Large intestine (tissue), 3 donors: Measurements from ENCODE around the gene SYCE3. TPM values are rescaled to one million over a fixed set of nuclear protein-coding genes. Genes with fewer than 3 reads are reported as not detected.

Experiments used
- DNase-seq, 2 donors: peaks; one replicate each; pipeline versions ENCODE4 v3.0.0 to v3.0.0-alpha.2; 2013
- H3K27ac ChIP-seq: one replicate; pipeline ENCODE4 v1.5.1; 2013; ENCODE audit warnings: low read length
- H3K27me3 ChIP-seq: 2 replicates; pipeline ENCODE4 v1.6.1; 2013; ENCODE audit warnings: low read length; ENCODE audit not compliant: control insufficient read depth, insufficient read depth
- H3K36me3 ChIP-seq: 2 replicates; pipeline ENCODE4 v1.6.1; 2013; ENCODE audit warnings: low read length; ENCODE audit not compliant: control insufficient read depth, insufficient read depth
- H3K4me1 ChIP-seq: one replicate; pipeline ENCODE4 v1.6.1; 2013; ENCODE audit warnings: low read length; ENCODE audit not compliant: control insufficient read depth, insufficient read depth
- H3K4me3 ChIP-seq: one replicate; pipeline ENCODE4 v1.5.1; 2013; ENCODE audit warnings: low read length
- H3K9me3 ChIP-seq: one replicate; pipeline ENCODE4 v1.6.1; 2013; ENCODE audit warnings: mild to moderate bottlenecking, low read depth, low read length, moderate library complexity; ENCODE audit not compliant: control insufficient read depth
- WGBS: methylation state at CpG from one replicate; pipeline ENCODE4 v1.1.5; 2013; ENCODE audit warnings: low lambda C conversion rate; ENCODE audit not compliant: insufficient coverage; 5-methylcytosine and 5-hydroxymethylcytosine counted together
- polyA plus RNA-seq: library from polyadenylated mRNA; unstranded; fragments of 120-200 nt; gene quantifications from one replicate; pipeline ENCODE4 v1.2.1, GENCODE V29; 2013

SYCE3 gene
- polyA plus RNA-seq, 1 donor: not detected

DNA sequence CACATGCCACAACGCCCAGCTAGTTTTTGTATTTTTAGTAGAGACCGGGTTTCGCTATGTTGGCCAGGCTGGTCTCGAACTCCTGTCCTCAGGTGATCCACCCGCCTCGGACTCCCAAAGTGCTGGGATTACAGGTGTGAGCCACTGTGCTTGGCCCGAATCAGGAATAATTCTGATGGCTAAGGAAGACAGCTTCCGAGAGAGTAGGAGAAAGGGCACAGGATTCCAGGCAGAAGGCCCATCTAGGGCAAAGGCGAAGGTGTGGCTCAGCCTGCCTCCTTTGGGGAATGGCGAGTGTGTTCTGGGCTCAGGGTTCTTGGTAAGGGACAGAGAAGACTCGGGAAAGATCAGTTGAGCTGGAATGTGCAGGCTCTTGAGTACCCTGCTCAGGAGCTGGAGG is 1.6 kb upstream of the SYCE3 start:
- peaks cover 4% of the 10 kb centered on the region for H3K36me3 ChIP-seq
- no CpG with 5 or more reads among the region's 11 CpGs for WGBS
- no peak for DNase-seq
- no peak overlapping the region for H3K27ac ChIP-seq
- H3K4me1 ChIP-seq: peaks cover 6% of the 10 kb centered on the region
- peaks cover 14% of the 10 kb centered on the region for H3K27me3 ChIP-seq
- H3K4me3 ChIP-seq: no peak overlapping the region
- no peaks in the 10 kb centered on the region for H3K9me3 ChIP-seq

DNA sequence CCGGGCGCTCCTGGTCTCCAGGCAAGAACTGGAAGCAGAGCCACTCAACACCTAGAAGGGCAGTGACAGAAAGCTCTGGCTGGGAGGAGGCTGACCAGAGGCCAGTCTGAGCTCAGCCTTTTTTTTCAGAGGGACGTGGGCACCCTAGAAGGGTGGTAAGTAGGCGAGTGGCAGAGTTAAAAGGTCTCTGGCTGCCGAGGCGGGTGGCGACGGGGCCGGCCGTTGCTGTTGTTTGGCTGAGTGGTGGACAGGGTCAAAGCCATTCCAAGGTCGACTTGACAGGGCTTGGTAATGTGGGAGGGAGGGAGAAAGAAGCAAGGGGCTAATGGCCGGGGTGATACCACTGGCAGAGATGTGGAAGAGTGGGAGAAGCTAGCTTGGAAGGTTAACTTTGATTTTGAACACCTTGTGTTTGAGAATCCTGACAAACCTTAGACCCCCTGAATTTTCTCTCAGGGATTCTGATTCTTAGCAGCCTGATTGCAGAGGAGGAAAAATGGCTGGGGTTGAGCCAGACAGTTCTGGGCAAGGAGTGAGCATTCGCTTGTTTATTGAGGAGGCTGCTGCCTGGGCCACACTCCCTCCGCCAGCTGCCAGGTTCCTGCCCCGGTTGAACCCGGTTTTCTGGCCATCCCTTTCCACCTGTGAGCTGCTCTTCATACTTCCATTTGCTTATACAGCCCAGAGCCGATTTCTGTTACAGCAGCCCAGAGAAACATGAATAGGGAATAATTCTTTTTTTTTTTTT is 868 bp upstream of the SYCE3 start:
- Histone ChIP-seq H3K27ac (peak overlapping the region; percentile 81), H3K4me3 (peak overlapping the region; percentile 60), H3K4me1 (peaks cover 6% of the 10 kb centered on the region), H3K9me3 (no peaks in the 10 kb centered on the region), H3K36me3 (peaks cover 4% of the 10 kb centered on the region), H3K27me3 (peaks cover 17% of the 10 kb centered on the region)
- WGBS: 72% methylated on average over 2 of the region's 17 CpGs
- DNase-seq: no peak

DNA sequence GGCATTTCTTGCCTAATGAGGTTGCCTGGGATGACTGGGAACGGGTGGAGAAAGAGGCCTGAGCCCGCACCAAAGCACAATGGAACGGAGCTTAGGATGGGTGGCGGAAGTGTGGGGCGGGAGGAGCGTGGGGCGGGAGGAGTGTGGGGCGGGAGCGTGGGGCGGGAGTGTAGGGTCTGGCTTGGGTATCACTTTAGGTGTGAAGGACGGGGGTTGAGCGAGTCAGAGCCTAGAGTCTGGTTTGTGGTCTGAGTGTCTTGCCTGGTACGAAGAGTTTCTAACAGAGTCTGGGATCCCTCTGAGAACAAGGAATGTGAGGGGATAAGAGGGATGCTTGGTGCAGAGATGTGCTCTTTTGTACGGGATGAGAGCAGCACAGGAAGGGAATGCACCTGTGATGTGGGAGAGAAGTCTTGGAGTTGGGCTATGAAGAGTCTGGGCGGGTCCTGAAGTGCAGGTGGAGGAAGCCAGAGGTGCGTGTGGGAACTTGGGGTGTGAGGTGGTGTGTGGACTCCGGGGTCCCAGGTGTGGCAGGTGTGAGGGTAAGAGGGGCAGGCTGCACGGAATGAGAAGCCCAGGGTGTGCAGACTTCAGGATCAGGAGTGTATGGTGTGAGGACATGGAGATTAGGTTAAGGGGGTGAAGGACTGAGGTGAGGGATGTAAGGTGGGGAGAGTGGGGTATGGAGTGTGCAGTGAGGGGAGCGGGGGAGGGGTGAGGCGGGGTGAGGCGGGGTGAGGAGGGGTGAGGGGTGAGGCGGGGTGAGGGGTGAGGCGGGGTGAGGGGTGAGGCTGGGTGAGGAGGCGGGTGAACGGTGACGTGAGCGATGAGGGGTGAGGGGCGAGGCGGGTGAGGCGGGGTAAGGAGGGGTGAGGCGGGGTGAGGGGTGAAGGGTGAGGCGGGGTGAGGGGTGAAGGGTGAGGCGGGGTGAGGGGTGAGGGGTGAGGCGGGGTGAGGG is 1.0 kb downstream of the SYCE3 start:
- Histone ChIP-seq H3K9me3 (no peaks in the 10 kb centered on the region), H3K27ac (no peak overlapping the region), H3K4me1 (peaks cover 6% of the 10 kb centered on the region), H3K36me3 (no peaks in the 10 kb centered on the region), H3K4me3 (no peak overlapping the region), H3K27me3 (peaks cover 25% of the 10 kb centered on the region)
- DNase-seq: no peak
- WGBS: no CpG with 5 or more reads among the region's 34 CpGs

DNA sequence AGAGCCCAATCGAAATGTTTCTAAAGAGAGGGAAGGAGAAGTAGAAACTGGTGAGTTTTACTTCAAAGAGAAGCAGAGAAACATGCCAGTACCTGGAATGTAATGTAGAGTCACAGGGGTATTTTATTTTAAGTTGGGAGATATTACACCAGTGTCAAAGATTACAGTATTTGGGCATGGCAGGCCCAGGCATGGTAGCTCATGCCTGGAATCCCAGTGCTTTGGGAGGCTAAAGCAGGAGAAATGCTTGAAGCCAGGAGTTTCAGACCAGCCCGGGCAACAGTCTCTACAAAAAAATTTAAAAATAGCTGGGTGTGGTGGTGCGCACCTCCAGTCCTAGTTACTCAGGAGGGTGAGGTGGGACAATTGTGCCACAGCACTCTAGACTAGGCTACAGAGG is 2.7 kb downstream of the SYCE3 start:
- H3K27ac ChIP-seq: no peak overlapping the region
- no CpG with 5 or more reads among the region's 3 CpGs for WGBS
- no peak overlapping the region for H3K4me3 ChIP-seq
- H3K36me3 ChIP-seq: no peaks in the 10 kb centered on the region
- DNase-seq: no peak
- H3K27me3 ChIP-seq: peaks cover 32% of the 10 kb centered on the region
- H3K9me3 ChIP-seq: no peaks in the 10 kb centered on the region
- H3K4me1 ChIP-seq: peaks cover 6% of the 10 kb centered on the region

DNA sequence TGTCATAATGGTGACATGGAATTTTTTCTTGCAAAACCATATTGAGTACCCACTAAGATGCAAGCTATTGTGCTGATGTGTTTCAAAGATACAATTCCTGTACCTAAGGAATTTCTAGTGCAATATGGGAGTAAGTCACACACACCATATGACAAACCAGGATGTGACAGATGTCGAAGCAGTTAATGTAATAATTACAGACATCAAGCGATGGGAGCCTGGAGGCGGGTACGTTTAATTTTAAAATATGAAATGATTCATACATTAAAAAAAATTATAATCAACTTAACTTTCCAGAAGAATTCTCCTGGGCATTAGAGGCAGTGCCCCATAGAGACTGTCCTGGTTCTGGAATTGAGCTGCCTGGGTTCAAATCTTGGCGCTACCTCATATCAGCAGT is 6.0 kb downstream of the SYCE3 start:
- Histone ChIP-seq H3K4me1 (no peaks in the 10 kb centered on the region), H3K27me3 (peaks cover 31% of the 10 kb centered on the region), H3K9me3 (no peaks in the 10 kb centered on the region), H3K36me3 (no peaks in the 10 kb centered on the region), H3K4me3 (no peak overlapping the region), H3K27ac (no peak overlapping the region)
- no peak for DNase-seq
- WGBS: 100% methylated on average over 1 of the region's 5 CpGs

DNA sequence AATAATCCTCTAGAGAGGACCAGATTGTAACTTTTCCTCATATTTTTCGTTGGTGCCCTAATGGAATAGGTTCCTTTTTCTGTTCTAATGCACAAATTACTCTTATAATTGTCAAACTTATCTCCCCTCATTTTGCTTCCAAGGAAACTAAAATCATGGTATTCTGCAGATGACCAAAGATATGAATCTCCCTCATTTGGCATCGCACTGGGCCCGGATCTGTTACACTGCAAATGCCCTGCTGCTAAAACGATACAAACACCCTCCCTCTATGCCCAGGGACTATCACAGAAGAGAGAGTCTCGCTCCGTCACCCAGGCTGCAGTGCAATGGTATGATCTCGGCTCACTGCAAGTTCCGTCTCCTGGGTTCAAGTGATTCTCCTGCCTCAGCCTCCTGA is 9.4 kb downstream of the SYCE3 start:
- H3K27ac ChIP-seq: no peak overlapping the region
- H3K9me3 ChIP-seq: peaks cover 6% of the 10 kb centered on the region
- peaks cover 4% of the 10 kb centered on the region for H3K4me1 ChIP-seq
- H3K36me3 ChIP-seq: no peaks in the 10 kb centered on the region
- WGBS: 50% methylated on average over 1 of the region's 8 CpGs
- peaks cover 42% of the 10 kb centered on the region for H3K27me3 ChIP-seq
- no peak for DNase-seq
- no peak overlapping the region for H3K4me3 ChIP-seq

DNA sequence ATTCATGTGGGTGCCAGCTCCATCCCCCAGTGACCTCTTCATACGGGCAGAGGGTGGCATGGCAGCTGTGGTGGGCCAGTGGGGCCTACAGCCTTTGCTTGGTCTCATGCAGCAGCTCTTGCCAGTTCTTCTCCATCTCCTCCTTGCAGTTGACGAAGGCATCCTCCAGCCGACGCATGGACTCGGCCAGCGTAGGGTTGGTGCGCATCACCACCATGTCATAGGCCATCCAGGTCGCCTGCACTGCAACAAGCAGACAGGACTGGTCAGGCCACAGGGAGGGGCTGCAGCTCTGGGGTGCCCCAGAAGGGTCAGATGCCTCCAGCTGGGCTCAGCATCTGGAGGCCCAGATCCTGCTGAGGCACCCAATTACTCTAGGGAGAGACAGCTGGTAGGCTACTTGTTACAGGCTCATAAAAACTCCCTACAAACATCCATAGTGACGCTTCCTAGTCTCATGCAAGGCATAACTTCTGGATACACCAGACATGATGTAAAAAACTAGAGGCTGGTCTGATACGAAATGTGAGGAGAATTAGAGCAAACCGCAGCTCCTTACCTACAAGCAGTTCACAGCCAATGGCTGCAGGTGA is 11.5 kb downstream of the SYCE3 start:
- DNase-seq: no peak
- WGBS: no CpG with 5 or more reads among the region's 11 CpGs
- Histone ChIP-seq H3K36me3 (no peaks in the 10 kb centered on the region), H3K4me1 (peaks cover 4% of the 10 kb centered on the region), H3K9me3 (peaks cover 6% of the 10 kb centered on the region), H3K27ac (no peak overlapping the region), H3K27me3 (peaks cover 54% of the 10 kb centered on the region), H3K4me3 (no peak overlapping the region)

DNA sequence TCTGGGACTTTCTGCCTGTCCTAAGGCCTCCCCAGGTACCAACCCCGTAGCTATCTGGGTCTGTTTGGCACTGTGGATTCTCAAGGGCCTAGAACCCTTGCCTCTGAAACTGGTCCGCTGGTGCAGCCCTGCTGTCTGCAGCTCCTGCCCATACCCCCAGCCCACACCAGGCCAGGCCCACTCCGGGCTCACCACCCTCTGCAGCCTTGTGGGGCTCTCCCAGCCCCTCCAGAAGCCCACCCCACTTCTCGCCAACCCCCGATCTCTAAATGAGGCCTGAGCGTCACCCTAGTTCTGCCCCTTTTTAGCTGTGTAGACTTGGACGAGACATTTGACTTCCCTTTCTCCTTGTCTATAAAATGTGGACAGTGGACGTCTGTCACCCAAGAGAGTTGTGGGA is 12.3 kb downstream of the SYCE3 start:
- no CpG with 5 or more reads among the region's 8 CpGs for WGBS

DNA sequence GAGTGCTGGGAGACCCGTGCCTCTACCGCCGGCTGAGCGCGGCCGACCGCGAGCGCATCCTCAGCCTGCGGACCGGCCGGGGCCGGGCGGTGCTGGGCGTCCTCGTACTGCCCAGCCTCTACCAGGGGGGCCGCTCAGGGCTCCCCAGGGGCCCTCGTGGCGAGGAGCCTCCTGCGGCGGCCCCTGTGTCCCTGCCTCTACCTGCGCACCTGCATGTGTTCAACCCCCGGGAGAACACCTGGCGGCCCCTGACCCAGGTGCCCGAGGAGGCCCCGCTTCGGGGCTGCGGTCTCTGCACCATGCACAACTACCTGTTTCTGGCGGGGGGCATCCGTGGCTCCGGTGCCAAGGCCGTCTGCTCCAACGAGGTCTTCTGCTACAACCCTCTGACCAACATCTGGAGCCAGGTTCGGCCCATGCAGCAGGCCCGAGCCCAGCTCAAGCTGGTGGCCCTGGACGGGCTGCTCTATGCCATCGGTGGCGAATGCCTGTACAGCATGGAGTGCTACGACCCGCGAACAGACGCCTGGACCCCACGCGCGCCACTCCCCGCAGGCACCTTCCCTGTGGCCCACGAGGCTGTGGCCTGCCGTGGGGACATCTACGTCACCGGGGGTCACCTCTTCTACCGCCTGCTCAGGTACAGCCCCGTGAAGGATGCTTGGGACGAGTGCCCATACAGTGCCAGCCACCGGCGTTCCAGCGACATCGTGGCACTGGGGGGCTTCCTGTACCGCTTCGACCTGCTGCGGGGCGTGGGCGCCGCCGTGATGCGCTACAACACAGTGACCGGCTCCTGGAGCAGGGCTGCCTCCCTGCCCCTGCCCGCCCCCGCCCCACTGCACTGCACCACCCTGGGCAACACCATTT is 13.6 kb downstream of the SYCE3 start:
- DNase-seq: no peak
- Histone ChIP-seq H3K27me3 (peaks cover 69% of the 10 kb centered on the region), H3K4me1 (peaks cover 4% of the 10 kb centered on the region), H3K27ac (no peak overlapping the region), H3K9me3 (peaks cover 6% of the 10 kb centered on the region), H3K4me3 (no peak overlapping the region), H3K36me3 (no peaks in the 10 kb centered on the region)
- no CpG with 5 or more reads among the region's 68 CpGs for WGBS

More for the DNA sequence above, 12.3 kb downstream of the SYCE3 start:
- Histone ChIP-seq H3K27ac (no peak overlapping the region), H3K4me1 (peaks cover 4% of the 10 kb centered on the region), H3K27me3 (peaks cover 60% of the 10 kb centered on the region), H3K36me3 (no peaks in the 10 kb centered on the region), H3K9me3 (peaks cover 6% of the 10 kb centered on the region), H3K4me3 (no peak overlapping the region)
- DNase-seq: no peak
